ENCODE results near the gene TSHZ3.
A peak's percentile ranks its signal among the peaks of the same experiment; 100 is the strongest.

The TSHZ3 gene

GRCh38 chr19:31351855-31352195 is 2.6 kb upstream of the TSHZ3 start:
- peak overlapping the region; percentile 85; the same call in 1 of the 2 replicates for H3K27ac ChIP-seq
- CTCF ChIA-PET: interaction anchor here (0.5 to 0.7 kb wide), 3 partner anchors 747 to 994 kb away, joined by 3 to 4 read pairs (median 4); partner anchors contain the start of gene ZNF507
- TF ChIP-seq CTCF (conservative IDR thresholded peaks at IDR 0.05; ENCODE audit: low read depth): no peak
- POLR2A ChIA-PET (ENCODE audit: low non-redundant PET): no interaction called here
- DNase-seq (ENCODE audit: low spot score): no peak

- peak overlapping the region; percentile 85 for H3K27ac ChIP-seq
- ChIA-PET POLR2A (ENCODE audit: low non-redundant PET) (no interaction called here), CTCF (interaction anchor here (0.6 to 0.7 kb wide), 2 partner anchors 747 to 892 kb away, joined by 3 to 4 read pairs; no protein-coding TSS in a partner anchor)
- no peak for TF ChIP-seq CTCF (conservative IDR thresholded peaks at IDR 0.05; ENCODE audit: low read depth)
- peak; percentile 33 for DNase-seq (ENCODE audit: low spot score)
These were observed 2.0 kb upstream of the TSHZ3 start for GRCh38 chr19:31351056-31351854.

GRCh38 chr19:31350693-31351055 is 1.4 kb upstream of the TSHZ3 start:
- POLR2A ChIA-PET (ENCODE audit: low non-redundant PET): no interaction called here
- TF ChIP-seq CTCF (conservative IDR thresholded peaks at IDR 0.05; ENCODE audit: low read depth): no peak
- CTCF ChIA-PET: no interaction called here
- H3K27ac ChIP-seq: peak overlapping the region; percentile 85
- DNase-seq (ENCODE audit: low spot score): no peak

- H3K27ac ChIP-seq: peak overlapping the region; percentile 85
- ChIA-PET POLR2A (ENCODE audit: low non-redundant PET) (no interaction called here), CTCF (no interaction called here)
- no peak for TF ChIP-seq CTCF (conservative IDR thresholded peaks at IDR 0.05; ENCODE audit: low read depth)
- DNase-seq (ENCODE audit: low spot score): no peak
These were observed 927 bp upstream of the TSHZ3 start for GRCh38 chr19:31350033-31350692.

- ChIA-PET POLR2A (ENCODE audit: low non-redundant PET) (no interaction called here), CTCF (no interaction called here)
- peak overlapping the region; percentile 85 for H3K27ac ChIP-seq
- no peak for TF ChIP-seq CTCF (conservative IDR thresholded peaks at IDR 0.05; ENCODE audit: low read depth)
- DNase-seq (ENCODE audit: low spot score): no peak
These were observed 616 bp downstream of the TSHZ3 start for GRCh38 chr19:31348481-31349159.

GRCh38 chr19:31347828-31348392 is 1.3 kb downstream of the TSHZ3 start:
- ChIA-PET CTCF (no interaction called here), POLR2A (ENCODE audit: low non-redundant PET) (no interaction called here)
- no peak overlapping the region for H3K27ac ChIP-seq

More at GRCh38 chr19:31347828-31348392, 1.3 kb downstream of the TSHZ3 start:
- no peak for DNase-seq (ENCODE audit: low spot score)
- no peak for TF ChIP-seq CTCF (conservative IDR thresholded peaks at IDR 0.05; ENCODE audit: low read depth)
